GM12892 (cell line): ENCODE results near the gene NDUFA13.

Experiments
- POLR2A ChIP-seq: IDR thresholded peaks from 2 replicates; pipeline ENCODE4 v1.6.1; 2011; ENCODE audit warnings: low read depth, low read length, control low read depth
- POLR2AphosphoS5 ChIP-seq: IDR thresholded peaks from 2 replicates; pipeline ENCODE4 v1.6.1; 2011; ENCODE audit warnings: low read depth, low read length, control low read depth

DNA sequence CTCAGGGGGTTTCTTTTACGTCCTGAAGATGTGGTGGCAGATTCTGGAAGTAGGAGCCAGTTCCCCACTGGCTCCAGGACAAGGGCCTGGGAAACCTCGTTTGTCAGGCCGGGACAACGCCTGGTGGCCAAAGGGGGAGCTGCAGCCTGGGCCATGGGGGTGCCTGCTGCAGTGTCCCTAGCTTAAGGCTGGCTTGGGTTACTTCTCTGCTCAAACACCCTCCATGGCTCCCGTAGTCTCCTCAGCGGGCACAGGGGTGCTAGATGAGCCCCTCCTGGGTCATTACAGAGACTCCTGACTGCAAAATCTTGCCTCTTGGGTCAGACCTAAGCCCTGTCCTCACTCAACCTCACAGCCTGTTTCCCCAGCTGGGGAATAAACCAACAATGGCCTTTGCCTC lies 36.8 kb downstream of the NDUFA13 start:
- TF ChIP-seq POLR2A (no peak), POLR2AphosphoS5 (no peak)
